H9 (cell line): ENCODE measurements around the gene STAT3. TPM values are rescaled to one million over a fixed set of nuclear protein-coding genes. Genes with fewer than 3 reads are reported as not detected.

Experiments
- DNase-seq: peaks from one replicate; pipeline ENCODE4 v3.0.0-alpha.2; 2017
- H2AFZ ChIP-seq: one replicate; pipeline ENCODE4 v1.6.1; 2013; ENCODE audit warnings: mild to moderate bottlenecking, low read length, control low read depth, moderate library complexity
- H2AK5ac ChIP-seq: 2 replicates; pipeline ENCODE4 v1.6.1; 2013; ENCODE audit warnings: low read length, control low read depth, mixed read lengths; ENCODE audit not compliant: insufficient read length
- H2BK120ac ChIP-seq: one replicate; pipeline ENCODE4 v1.6.1; 2013; ENCODE audit warnings: low read depth, mild to moderate bottlenecking, low read length, control low read depth, inconsistent platforms; ENCODE audit not compliant: poor library complexity, severe bottlenecking
- H2BK12ac ChIP-seq: 2 replicates; pipeline ENCODE4 v1.6.1; 2013; ENCODE audit warnings: low read length, control low read depth, mixed read lengths, low read depth; ENCODE audit not compliant: insufficient read length
- H2BK15ac ChIP-seq: 2 replicates; pipeline ENCODE4 v1.6.1; 2013; ENCODE audit warnings: low read depth, low read length, control low read depth
- H2BK20ac ChIP-seq: one replicate; pipeline ENCODE4 v1.6.1; 2013; ENCODE audit warnings: low read depth, mild to moderate bottlenecking, low read length, control low read depth, inconsistent platforms; ENCODE audit not compliant: poor library complexity, severe bottlenecking
- H2BK5ac ChIP-seq: 2 replicates; pipeline ENCODE4 v1.6.1; 2013; ENCODE audit warnings: low read length, control low read depth, mixed read lengths; ENCODE audit not compliant: insufficient read length
- H3K14ac ChIP-seq: 2 replicates; pipeline ENCODE4 v1.6.1; 2013; ENCODE audit warnings: low read length, control low read depth; ENCODE audit not compliant: insufficient read depth
- H3K18ac ChIP-seq: 2 replicates; pipeline ENCODE4 v1.6.1; 2013; ENCODE audit warnings: low read depth, mild to moderate bottlenecking, mixed read lengths, low read length, control low read depth; ENCODE audit not compliant: insufficient read length
- H3K23ac ChIP-seq: 2 replicates; pipeline ENCODE4 v1.6.1; 2013; ENCODE audit warnings: low read length, control low read depth, mixed read lengths, low read depth; ENCODE audit not compliant: insufficient read length
- H3K23me2 ChIP-seq: 2 replicates; pipeline ENCODE4 v1.6.1; 2013; ENCODE audit warnings: low read depth, mild to moderate bottlenecking, mixed read lengths, low read length, control low read depth; ENCODE audit not compliant: insufficient read length, poor library complexity, severe bottlenecking
- H3K27ac ChIP-seq: 2 replicates; pipeline ENCODE4 v1.5.1; 2013; ENCODE audit warnings: low read length, control low read depth, mixed read lengths, low read depth; ENCODE audit not compliant: insufficient read length
- H3K27me3 ChIP-seq: 2 replicates; pipeline ENCODE4 v1.6.1; 2013; ENCODE audit warnings: low read length, control low read depth, inconsistent platforms; ENCODE audit not compliant: insufficient read depth
- H3K4ac ChIP-seq: 2 replicates; pipeline ENCODE4 v1.6.1; 2013; ENCODE audit warnings: low read depth, mild to moderate bottlenecking, control low read depth, inconsistent platforms, low read length, moderate library complexity
- H3K4me1 ChIP-seq: 2 replicates; pipeline ENCODE4 v1.6.1; 2013; ENCODE audit warnings: low read length, control low read depth, inconsistent platforms; ENCODE audit not compliant: insufficient read depth
- H3K4me2 ChIP-seq: 2 replicates; pipeline ENCODE4 v1.6.1; 2013; ENCODE audit warnings: low read length, control low read depth, mixed read lengths; ENCODE audit not compliant: insufficient read length, insufficient read depth
- H3K56ac ChIP-seq: 2 replicates; pipeline ENCODE4 v1.6.1; 2013; ENCODE audit warnings: low read depth, mild to moderate bottlenecking, mixed read lengths, low read length, control low read depth; ENCODE audit not compliant: insufficient read length
- H3K79me1 ChIP-seq: 2 replicates; pipeline ENCODE4 v1.6.1; 2013; ENCODE audit warnings: low read depth, mild to moderate bottlenecking, moderate library complexity, low read length, control low read depth, inconsistent platforms; ENCODE audit not compliant: insufficient read depth, poor library complexity, severe bottlenecking
- H3K79me2 ChIP-seq: 2 replicates; pipeline ENCODE4 v1.6.1; 2013; ENCODE audit warnings: low read length, control low read depth, inconsistent platforms; ENCODE audit not compliant: insufficient read depth
- H3K9ac ChIP-seq: 2 replicates; pipeline ENCODE4 v1.6.1; 2013; ENCODE audit warnings: low read length, control low read depth, mixed read lengths; ENCODE audit not compliant: insufficient read length; ENCODE audit errors: extremely low read depth
- H3K9me3 ChIP-seq: one replicate; pipeline ENCODE4 v1.6.1; 2013; ENCODE audit warnings: low read depth, low read length, inconsistent platforms; ENCODE audit not compliant: control insufficient read depth
- H3T11ph ChIP-seq: one replicate; pipeline ENCODE4 v1.6.1; 2013; ENCODE audit warnings: mild to moderate bottlenecking, low read length, control low read depth, inconsistent platforms
- H4K20me1 ChIP-seq: one replicate; pipeline ENCODE4 v1.6.1; 2013; ENCODE audit not compliant: control insufficient read depth, insufficient read length, insufficient read depth
- H4K5ac ChIP-seq: 2 replicates; pipeline ENCODE4 v1.6.1; 2013; ENCODE audit warnings: low read depth, mild to moderate bottlenecking, mixed read lengths, low read length, control low read depth; ENCODE audit not compliant: insufficient read length
- H4K8ac ChIP-seq: replicated peaks from 2 replicates; pipeline ENCODE4 v1.6.1; 2013; ENCODE audit warnings: low read length, control low read depth, mixed read lengths, low read depth; ENCODE audit not compliant: insufficient read length
- H4K91ac ChIP-seq: 2 replicates; pipeline ENCODE4 v1.6.1; 2013; ENCODE audit warnings: low read depth, mild to moderate bottlenecking, moderate library complexity, mixed read lengths, low read length, control low read depth; ENCODE audit not compliant: insufficient read length
- H3K27ac Mint-ChIP-seq, 3 experiments: 2 replicates in 2 of 3; 3 replicates in 1 of 3; pipeline ENCODE4 v1.8.0; 2020 to 2021; ENCODE audit warnings: mixed read lengths in 3 of 3, mild to moderate bottlenecking in 1 of 3, moderate library complexity in 1 of 3
- H3K27me3 Mint-ChIP-seq: 2 replicates; pipeline ENCODE4 v1.8.0; 2021; ENCODE audit warnings: low read depth, mild to moderate bottlenecking, moderate library complexity, mixed read lengths
- H3K36me3 Mint-ChIP-seq, 3 experiments: 2 replicates in 2 of 3; 3 replicates in 1 of 3; pipeline ENCODE4 v1.8.0; 2020 to 2021; ENCODE audit warnings: low read depth in 3 of 3, mixed read lengths in 3 of 3; ENCODE audit not compliant: insufficient read depth in 1 of 3
- H3K4me1 Mint-ChIP-seq, 2 experiments: 2 replicates each; pipeline ENCODE4 v1.8.0; 2020; ENCODE audit warnings: mixed read lengths in 2 of 2
- H3K4me3 Mint-ChIP-seq, 2 experiments: 2 replicates in 1 of 2; 3 replicates in 1 of 2; pipeline ENCODE4 v1.8.0; 2020 to 2021; ENCODE audit warnings: mild to moderate bottlenecking in 2 of 2, mixed read lengths in 2 of 2, moderate library complexity in 1 of 2
- H3K9me3 Mint-ChIP-seq, 2 experiments: 2 replicates in 1 of 2; 3 replicates in 1 of 2; pipeline ENCODE4 v1.8.0; 2020; ENCODE audit warnings: mild to moderate bottlenecking in 2 of 2, mixed read lengths in 2 of 2, moderate library complexity in 1 of 2
- WGBS: extraction: QIAGEN DNeasy Blood & Tissue Kit; methylation state at CpG from one replicate; pipeline ENCODE4 v1.1.7; 2013; ENCODE audit warnings: missing lambda C conversion rate, low lambda C conversion rate, mixed read lengths; ENCODE audit not compliant: insufficient read length; ENCODE audit errors: extremely low coverage; 5-methylcytosine and 5-hydroxymethylcytosine counted together
- total RNA-seq: library from RNA; stranded (reverse); gene quantifications from 2 replicates; pipeline ENCODE4 v1.2.1, GENCODE V29; 2021
- TF ChIP-seq, protein P1 (sequence below): fragments of 200-600 bp; sonication (generic); conservative IDR thresholded peaks from 3 replicates; pipeline ENCODE4 v1.8.0; 2021; ENCODE audit warnings: antibody characterized with exemption, mild to moderate bottlenecking

STAT3 gene
- total RNA-seq, 1 experiment from 2014 or later: 83.2 TPM

DNA sequence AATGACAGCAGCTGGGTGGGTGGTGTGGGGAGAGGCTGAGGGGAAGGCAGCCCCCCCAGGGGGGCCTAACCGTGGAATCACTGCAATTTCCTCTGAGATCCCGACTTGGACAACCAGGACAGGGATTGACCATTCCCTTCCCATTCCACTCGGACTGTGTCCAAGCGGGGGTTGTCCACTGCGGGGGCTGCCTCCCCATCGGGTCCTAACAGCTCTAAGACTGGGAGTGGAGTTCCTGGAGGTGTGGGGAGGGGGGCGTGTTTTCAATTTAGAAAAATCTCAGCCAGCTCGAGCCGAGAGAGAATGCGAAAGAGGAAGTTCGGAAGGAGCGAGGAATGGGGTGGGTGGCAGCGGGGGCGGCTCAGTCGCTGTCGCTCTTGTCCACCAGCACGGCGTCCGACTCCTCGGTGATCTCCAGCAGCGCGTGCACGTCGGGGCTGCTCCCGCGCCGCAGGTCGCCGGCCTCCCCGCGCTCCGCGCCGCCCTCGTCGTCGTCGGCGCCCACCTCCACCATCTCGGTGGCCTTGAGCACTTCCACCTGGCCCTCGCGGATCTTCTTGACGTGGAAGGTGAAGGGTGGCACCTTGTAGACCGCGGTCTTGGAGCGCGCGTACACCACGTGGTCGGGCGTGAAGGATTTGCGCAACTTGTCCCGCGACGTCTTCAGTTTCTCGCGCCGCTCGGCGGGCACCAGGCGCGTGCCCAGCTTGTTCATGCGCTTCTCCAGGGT, 16.2 kb upstream of the STAT3 start:
- Histone ChIP-seq H3K4me2 (no peak overlapping the region), H4K5ac (no peak overlapping the region), H3K27me3 (no peaks in the 10 kb centered on the region), H2AFZ (no peak overlapping the region), H2BK12ac (no peak overlapping the region), H3K14ac (no peak overlapping the region), H2BK15ac (no peak overlapping the region), H3K56ac (no peak overlapping the region), H4K8ac (no peak overlapping the region), H2BK20ac (no peak overlapping the region), H4K20me1 (no peaks in the 10 kb centered on the region), H3K9me3 (no peaks in the 10 kb centered on the region), H2BK120ac (no peak overlapping the region), H3K23me2 (no peaks in the 10 kb centered on the region), H3K79me2 (no peaks in the 10 kb centered on the region), H3K4ac (no peak overlapping the region), H3K79me1 (no peaks in the 10 kb centered on the region), H2BK5ac (no peak overlapping the region), H3K27ac (no peak overlapping the region), H3K18ac (no peak overlapping the region), H3T11ph (no peak overlapping the region), H4K91ac (no peak overlapping the region), H3K4me1 (peaks cover 10% of the 10 kb centered on the region; the same call in 1 of the 2 replicates), H3K23ac (no peak overlapping the region), H2AK5ac (no peak overlapping the region), H3K9ac (no peak overlapping the region)
- Mint-ChIP-seq H3K27ac (no peak overlapping the region), H3K4me1 (peaks cover 50 to 65% of the 10 kb centered on the region in 2 experiments), H3K9me3 (no peaks in the 10 kb centered on the region), H3K27me3 (no peaks in the 10 kb centered on the region), H3K36me3 (peaks cover 2 to 21% (median 16%) of the 10 kb centered on the region in 3 experiments; a peak in 6 of 7 replicates), H3K4me3 (no peak overlapping the region)
- TF ChIP-seq, protein P1, sequence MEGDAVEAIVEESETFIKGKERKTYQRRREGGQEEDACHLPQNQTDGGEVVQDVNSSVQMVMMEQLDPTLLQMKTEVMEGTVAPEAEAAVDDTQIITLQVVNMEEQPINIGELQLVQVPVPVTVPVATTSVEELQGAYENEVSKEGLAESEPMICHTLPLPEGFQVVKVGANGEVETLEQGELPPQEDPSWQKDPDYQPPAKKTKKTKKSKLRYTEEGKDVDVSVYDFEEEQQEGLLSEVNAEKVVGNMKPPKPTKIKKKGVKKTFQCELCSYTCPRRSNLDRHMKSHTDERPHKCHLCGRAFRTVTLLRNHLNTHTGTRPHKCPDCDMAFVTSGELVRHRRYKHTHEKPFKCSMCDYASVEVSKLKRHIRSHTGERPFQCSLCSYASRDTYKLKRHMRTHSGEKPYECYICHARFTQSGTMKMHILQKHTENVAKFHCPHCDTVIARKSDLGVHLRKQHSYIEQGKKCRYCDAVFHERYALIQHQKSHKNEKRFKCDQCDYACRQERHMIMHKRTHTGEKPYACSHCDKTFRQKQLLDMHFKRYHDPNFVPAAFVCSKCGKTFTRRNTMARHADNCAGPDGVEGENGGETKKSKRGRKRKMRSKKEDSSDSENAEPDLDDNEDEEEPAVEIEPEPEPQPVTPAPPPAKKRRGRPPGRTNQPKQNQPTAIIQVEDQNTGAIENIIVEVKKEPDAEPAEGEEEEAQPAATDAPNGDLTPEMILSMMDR: no peak
- no peak for DNase-seq
- no CpG with 5 or more reads among the region's 63 CpGs for WGBS
